DOHH2 (cell line): ENCODE results near the gene SHROOM1.

ENCODE experiments used
- H3F3A ChIP-seq: fragments of 200-600 bp; sonication (generic), shearing (Covaris generic); 2 replicates; pipeline ENCODE4 v1.6.0; 2016; ENCODE audit warnings: antibody characterized with exemption, mild to moderate bottlenecking; ENCODE audit not compliant: control insufficient read depth, insufficient read depth
- H3K27ac ChIP-seq: fragments of 200-600 bp; sonication (generic); 2 replicates; pipeline ENCODE4 v1.5.1; 2014; ENCODE audit warnings: low read depth, mild to moderate bottlenecking, low read length, moderate library complexity
- H3K27me3 ChIP-seq: fragments of 200-600 bp; sonication (generic); 2 replicates; pipeline ENCODE4 v1.6.1; 2014; ENCODE audit warnings: mild to moderate bottlenecking, low read length, mixed read lengths; ENCODE audit not compliant: control insufficient read depth
- H3K36me3 ChIP-seq: fragments of 200-600 bp; sonication (generic); 2 replicates; pipeline ENCODE4 v1.6.1; 2014; ENCODE audit warnings: mild to moderate bottlenecking, low read length, moderate library complexity, mixed read lengths; ENCODE audit not compliant: control insufficient read depth
- H3K4me1 ChIP-seq: fragments of 200-600 bp; sonication (generic); 2 replicates; pipeline ENCODE4 v1.6.1; 2014; ENCODE audit warnings: mild to moderate bottlenecking, low read length, mixed read lengths; ENCODE audit not compliant: control insufficient read depth
- H3K4me2 ChIP-seq: fragments of 200-600 bp; sonication (generic); 2 replicates; pipeline ENCODE4 v1.6.0; 2014; ENCODE audit warnings: mild to moderate bottlenecking, low read length, moderate library complexity
- H3K4me3 ChIP-seq: fragments of 200-600 bp; sonication (generic); 2 replicates; pipeline ENCODE4 v1.5.1; 2014; ENCODE audit warnings: mild to moderate bottlenecking, low read length, mixed read lengths
- H3K79me2 ChIP-seq: fragments of 200-600 bp; sonication (generic); 2 replicates; pipeline ENCODE4 v1.6.1; 2014; ENCODE audit warnings: mild to moderate bottlenecking, low read length, mixed read lengths; ENCODE audit not compliant: control insufficient read depth
- H3K9me2 ChIP-seq: fragments of 200-600 bp; sonication (generic); replicated peaks from 2 replicates; pipeline ENCODE4 v1.6.1; 2014; ENCODE audit warnings: mild to moderate bottlenecking, low read length, mixed read lengths; ENCODE audit not compliant: control insufficient read depth
- H3K9me3 ChIP-seq: fragments of 200-600 bp; sonication (generic); 2 replicates; pipeline ENCODE4 v1.6.1; 2014; ENCODE audit warnings: antibody characterized with exemption, low read length, mixed read lengths; ENCODE audit not compliant: control insufficient read depth, insufficient read depth
- H4K20me1 ChIP-seq: fragments of 200-600 bp; sonication (generic); 2 replicates; pipeline ENCODE4 v1.6.0; 2014; ENCODE audit warnings: low read depth, mild to moderate bottlenecking, antibody characterized with exemption, low read length, moderate library complexity; ENCODE audit not compliant: control insufficient read depth, insufficient read depth
- EZH2phosphoT487 ChIP-seq: fragments of 200-600 bp; sonication (generic); IDR thresholded peaks from 2 replicates; pipeline ENCODE4 v1.6.1; 2017; ENCODE audit warnings: borderline replicate concordance, mild to moderate bottlenecking, antibody characterized with exemption, low read length, moderate library complexity, mixed read lengths
- TF ChIP-seq, protein P1 (sequence below): fragments of 200-600 bp; sonication (generic); IDR thresholded peaks from one replicate; pipeline ENCODE4 v1.5.1; 2014; ENCODE audit warnings: antibody characterized with exemption, mild to moderate bottlenecking, low read depth, low read length; ENCODE audit not compliant: poor library complexity, severe bottlenecking

The SHROOM1 gene

GRCh38 chr5:132773601-132774355, 56.7 kb downstream of the SHROOM1 start:
- Histone ChIP-seq H3K4me2 (no peak overlapping the region), H3K27me3 (peaks cover 34% of the 10 kb centered on the region), H3K9me3 (no peaks in the 10 kb centered on the region), H3F3A (no peaks in the 10 kb centered on the region), H3K9me2 (no peaks in the 10 kb centered on the region), H3K4me3 (no peak overlapping the region), H3K36me3 (no peaks in the 10 kb centered on the region), H3K4me1 (no peaks in the 10 kb centered on the region), H3K27ac (no peak overlapping the region), H3K79me2 (no peaks in the 10 kb centered on the region), H4K20me1 (no peaks in the 10 kb centered on the region)
- no peak for TF ChIP-seq EZH2phosphoT487
- TF ChIP-seq, protein P1, sequence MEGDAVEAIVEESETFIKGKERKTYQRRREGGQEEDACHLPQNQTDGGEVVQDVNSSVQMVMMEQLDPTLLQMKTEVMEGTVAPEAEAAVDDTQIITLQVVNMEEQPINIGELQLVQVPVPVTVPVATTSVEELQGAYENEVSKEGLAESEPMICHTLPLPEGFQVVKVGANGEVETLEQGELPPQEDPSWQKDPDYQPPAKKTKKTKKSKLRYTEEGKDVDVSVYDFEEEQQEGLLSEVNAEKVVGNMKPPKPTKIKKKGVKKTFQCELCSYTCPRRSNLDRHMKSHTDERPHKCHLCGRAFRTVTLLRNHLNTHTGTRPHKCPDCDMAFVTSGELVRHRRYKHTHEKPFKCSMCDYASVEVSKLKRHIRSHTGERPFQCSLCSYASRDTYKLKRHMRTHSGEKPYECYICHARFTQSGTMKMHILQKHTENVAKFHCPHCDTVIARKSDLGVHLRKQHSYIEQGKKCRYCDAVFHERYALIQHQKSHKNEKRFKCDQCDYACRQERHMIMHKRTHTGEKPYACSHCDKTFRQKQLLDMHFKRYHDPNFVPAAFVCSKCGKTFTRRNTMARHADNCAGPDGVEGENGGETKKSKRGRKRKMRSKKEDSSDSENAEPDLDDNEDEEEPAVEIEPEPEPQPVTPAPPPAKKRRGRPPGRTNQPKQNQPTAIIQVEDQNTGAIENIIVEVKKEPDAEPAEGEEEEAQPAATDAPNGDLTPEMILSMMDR: no peak

GRCh38 chr5:132773114-132773513, 57.3 kb downstream of the SHROOM1 start:
- no peaks in the 10 kb centered on the region for H3F3A ChIP-seq
- no peaks in the 10 kb centered on the region for H3K4me1 ChIP-seq
- no peaks in the 10 kb centered on the region for H3K79me2 ChIP-seq
- no peaks in the 10 kb centered on the region for H3K9me3 ChIP-seq
- no peaks in the 10 kb centered on the region for H3K9me2 ChIP-seq
- H3K27me3 ChIP-seq: peaks cover 33% of the 10 kb centered on the region
- no peak overlapping the region for H3K4me2 ChIP-seq
- H4K20me1 ChIP-seq: no peaks in the 10 kb centered on the region
- TF ChIP-seq EZH2phosphoT487: no peak
- TF ChIP-seq, protein P1: no peak
- H3K27ac ChIP-seq: no peak overlapping the region
- H3K4me3 ChIP-seq: no peak overlapping the region
- H3K36me3 ChIP-seq: no peaks in the 10 kb centered on the region

GRCh38 chr5:132772291-132773070, 58.0 kb downstream of the SHROOM1 start:
- no peak overlapping the region for H3K27ac ChIP-seq
- no peaks in the 10 kb centered on the region for H3K36me3 ChIP-seq
- H4K20me1 ChIP-seq: no peaks in the 10 kb centered on the region
- no peaks in the 10 kb centered on the region for H3K9me3 ChIP-seq
- no peak overlapping the region for H3K4me2 ChIP-seq
- no peaks in the 10 kb centered on the region for H3K79me2 ChIP-seq
- H3F3A ChIP-seq: no peaks in the 10 kb centered on the region
- TF ChIP-seq, protein P1: no peak
- TF ChIP-seq EZH2phosphoT487: no peak
- H3K27me3 ChIP-seq: peaks cover 26% of the 10 kb centered on the region
- no peak overlapping the region for H3K4me3 ChIP-seq
- no peaks in the 10 kb centered on the region for H3K9me2 ChIP-seq
- no peaks in the 10 kb centered on the region for H3K4me1 ChIP-seq
